HG03457 (cell line): ENCODE results near the gene GOLM1.
A peak's percentile ranks its signal among the peaks of the same experiment; 100 is the strongest.
"Not testable (repeated sequence)": the region's sequence is repeated elsewhere in the genome, so short reads cannot be mapped to it uniquely, and the experiment has no call there.

Experiments
- ATAC-seq: cut with Tn5 transposase; IDR thresholded peaks from one replicate; pipeline ENCODE4 v1.9.1; 2021; ENCODE audit warnings: moderate number of reproducible peaks; ENCODE audit not compliant: unreplicated experiment

GOLM1 gene

GRCh38 chr9:86098824-86099700 is at the start of gene GOLM1:
Gene GOLM1, minus strand, starts transcription at chr9:86099558. Its CDS starts 20,238 bp downstream, at chr9:86079320.
- peak; percentile 67 for ATAC-seq

GRCh38 chr9:86146671-86147070 is 47.3 kb upstream of the GOLM1 start:
- not testable (repeated sequence) for ATAC-seq

- ATAC-seq: not testable (repeated sequence)
Observed at GRCh38 chr9:86145960-86146359, 46.6 kb upstream of the GOLM1 start.

GRCh38 chr9:86142973-86143372 is 43.6 kb upstream of the GOLM1 start:
- no peak for ATAC-seq

GRCh38 chr9:86141843-86142242 is 42.5 kb upstream of the GOLM1 start:
- no peak for ATAC-seq

GRCh38 chr9:86135371-86135770 is 36.0 kb upstream of the GOLM1 start:
- no peak for ATAC-seq

GRCh38 chr9:86134361-86134760 is 35.0 kb upstream of the GOLM1 start:
- no peak for ATAC-seq

GRCh38 chr9:86128235-86128822 is 29.0 kb upstream of the GOLM1 start:
- no peak for ATAC-seq

GRCh38 chr9:86126998-86127972 is 27.9 kb upstream of the GOLM1 start:
- no peak for ATAC-seq

GRCh38 chr9:86122311-86122710 is 23.0 kb upstream of the GOLM1 start:
- no peak for ATAC-seq

GRCh38 chr9:86119457-86119856 is 20.1 kb upstream of the GOLM1 start:
- ATAC-seq: no peak

GRCh38 chr9:86116425-86116824 is 17.1 kb upstream of the GOLM1 start:
- ATAC-seq: no peak

- ATAC-seq: no peak
Observed at GRCh38 chr9:86115886-86116285, 16.5 kb upstream of the GOLM1 start.

- no peak for ATAC-seq
Observed at GRCh38 chr9:86112057-86112456, 12.7 kb upstream of the GOLM1 start.

GRCh38 chr9:86102626-86103025 is 3.3 kb upstream of the GOLM1 start:
- no peak for ATAC-seq

- ATAC-seq: no peak
Observed at GRCh38 chr9:86099701-86100364, 475 bp upstream of the GOLM1 start.

GRCh38 chr9:86097510-86098224 is 1.7 kb downstream of the GOLM1 start:
- ATAC-seq: no peak

GRCh38 chr9:86096386-86096785 is 3.0 kb downstream of the GOLM1 start:
- ATAC-seq: no peak

- no peak for ATAC-seq
Observed at GRCh38 chr9:86093788-86094555, 5.4 kb downstream of the GOLM1 start.
